GM23248 (cell line): ENCODE measurements around the gene CARS1. TPM values are rescaled to one million over a fixed set of nuclear protein-coding genes. Genes with fewer than 3 reads are reported as not detected.

Experiments used
- DNase-seq: peaks from one replicate; pipeline ENCODE4 v3.0.0-alpha.2; 2015
- H2AFZ ChIP-seq: fragments of 200-600 bp; sonication (generic); 2 replicates; pipeline ENCODE4 v1.6.1; 2016; ENCODE audit warnings: antibody characterized with exemption
- H3F3A ChIP-seq: fragments of 200-600 bp; sonication (generic); 2 replicates; pipeline ENCODE4 v1.6.1; 2016; ENCODE audit warnings: mild to moderate bottlenecking, antibody characterized with exemption, mixed run types; ENCODE audit not compliant: insufficient read depth
- H3K27ac ChIP-seq: fragments of 200-600 bp; sonication (generic); 2 replicates; pipeline ENCODE4 v1.5.1; 2016; ENCODE audit warnings: mild to moderate bottlenecking
- H3K27me3 ChIP-seq: fragments of 200-600 bp; sonication (generic); replicated peaks from 2 replicates; pipeline ENCODE4 v1.6.1; 2016; ENCODE audit warnings: mild to moderate bottlenecking; ENCODE audit not compliant: insufficient read depth
- H3K36me3 ChIP-seq: fragments of 200-600 bp; sonication (generic); 2 replicates; pipeline ENCODE4 v1.6.1; 2016; ENCODE audit warnings: low read depth, mild to moderate bottlenecking
- H3K4me1 ChIP-seq: fragments of 200-600 bp; sonication (generic); 2 replicates; pipeline ENCODE4 v1.6.1; 2016; ENCODE audit warnings: mild to moderate bottlenecking; ENCODE audit not compliant: insufficient read depth
- H3K4me2 ChIP-seq: fragments of 200-600 bp; sonication (generic); one replicate; pipeline ENCODE4 v1.6.1; 2016; ENCODE audit warnings: mild to moderate bottlenecking; ENCODE audit not compliant: unreplicated experiment
- H3K4me3 ChIP-seq: fragments of 200-600 bp; sonication (generic); 2 replicates; pipeline ENCODE4 v1.5.1; 2016; ENCODE audit warnings: mild to moderate bottlenecking
- H3K79me2 ChIP-seq: fragments of 200-600 bp; sonication (generic); 2 replicates; pipeline ENCODE4 v1.6.1; 2016; ENCODE audit warnings: mild to moderate bottlenecking; ENCODE audit not compliant: insufficient read depth
- H3K9ac ChIP-seq: fragments of 200-600 bp; sonication (generic); 2 replicates; pipeline ENCODE4 v1.6.1; 2016; ENCODE audit warnings: mild to moderate bottlenecking
- H3K9me2 ChIP-seq: fragments of 200-600 bp; sonication (generic); 2 replicates; pipeline ENCODE4 v1.6.1; 2016; ENCODE audit warnings: mixed run types, mild to moderate bottlenecking, moderate library complexity; ENCODE audit not compliant: insufficient read depth
- H3K9me3 ChIP-seq: fragments of 200-600 bp; sonication (generic); one replicate; pipeline ENCODE4 v1.6.1; 2017; ENCODE audit warnings: low read depth
- H4K20me1 ChIP-seq: fragments of 200-600 bp; sonication (generic); 2 replicates; pipeline ENCODE4 v1.6.0; 2016; ENCODE audit not compliant: insufficient read depth
- EZH2 ChIP-seq: fragments of 200-600 bp; sonication (generic); IDR thresholded peaks from 2 replicates; pipeline ENCODE4 v1.6.1; 2018; ENCODE audit warnings: antibody characterized with exemption, mild to moderate bottlenecking; ENCODE audit not compliant: insufficient read depth, poor library complexity, severe bottlenecking
- EZH2phosphoT487 ChIP-seq: fragments of 200-600 bp; sonication (generic); IDR thresholded peaks from 2 replicates; pipeline ENCODE4 v1.6.1; 2018; ENCODE audit warnings: antibody characterized with exemption, moderate library complexity, mild to moderate bottlenecking, low read depth; ENCODE audit not compliant: insufficient read depth
- WGBS, 2 experiments: methylation state at CpG; one replicate each; pipeline ENCODE4 v1.1.6; 2015 to 2017; ENCODE audit warnings: low lambda C conversion rate in 2 of 2, low coverage in 1 of 2; ENCODE audit errors: missing lambda C conversion rate in 2 of 2; 5-methylcytosine and 5-hydroxymethylcytosine counted together
- in situ Hi-C: fragments of 300-500 bp; cut with MboI; formaldehyde crosslinking; loops from 2 replicates; pipeline ENCODE4 v1.15.0; 2020
- polyA plus RNA-seq: library from polyadenylated mRNA; unstranded; fragments of >200 nt; fragmentation: Nextera tagmentation; extraction: Ambion mirVana; gene quantifications from 2 replicates; pipeline ENCODE4 v1.2.1, GENCODE V29; 2016
- small RNA-seq: library from RNA; depleted of rRNA; stranded (forward); fragments of <200 nt; gene quantifications from one replicate; pipeline ENCODE3, GENCODE V24; 2014; ENCODE audit warnings: low read depth, low replicate concordance
- total RNA-seq: library from RNA; depleted of rRNA; stranded (reverse); fragments of >200 nt; shearing (Covaris generic); gene quantifications from 2 replicates; pipeline ENCODE4 v1.2.3, GENCODE V29; 2014; rRNA removed

CARS1 gene
- total and polyA plus RNA-seq, 2 experiments from 2014 or later: 111 to 115 TPM

- Histone ChIP-seq H4K20me1 (no peaks in the 10 kb centered on the region), H3K9me2 (no peaks in the 10 kb centered on the region), H3K27ac (no peak overlapping the region), H3F3A (peaks cover 32% of the 10 kb centered on the region), H3K9me3 (no peaks in the 10 kb centered on the region), H3K4me1 (peaks cover 14% of the 10 kb centered on the region), H3K9ac (no peak overlapping the region), H3K36me3 (peaks cover 49% of the 10 kb centered on the region), H3K4me3 (no peak overlapping the region), H3K79me2 (peaks cover 24% of the 10 kb centered on the region), H3K4me2 (no peak overlapping the region), H2AFZ (no peak overlapping the region), H3K27me3 (no peaks in the 10 kb centered on the region)
- DNase-seq: no peak
- in situ Hi-C loops: no loop called here
- TF ChIP-seq EZH2phosphoT487: no peak
- TF ChIP-seq EZH2: no peak
- 84 to 85% methylated on average over 6 of the region's 6 CpGs for WGBS, 2 experiments
Measured at GRCh38 chr11:2955906-2956476, 101.2 kb downstream of the CARS1 start.

- no peaks in the 10 kb centered on the region for H4K20me1 ChIP-seq
- H3K4me2 ChIP-seq: no peak overlapping the region
- peaks cover 50% of the 10 kb centered on the region for H3K36me3 ChIP-seq
- peaks cover 32% of the 10 kb centered on the region for H3K79me2 ChIP-seq
- TF ChIP-seq EZH2phosphoT487 (no peak), EZH2 (no peak)
- no peak overlapping the region for H2AFZ ChIP-seq
- no peak overlapping the region for H3K27ac ChIP-seq
- H3K4me1 ChIP-seq: peaks cover 19% of the 10 kb centered on the region
- H3K27me3 ChIP-seq: no peaks in the 10 kb centered on the region
- WGBS, 2 experiments: 96 to 99% methylated on average over 6 of the region's 6 CpGs
- H3K9ac ChIP-seq: no peak overlapping the region
- H3F3A ChIP-seq: peaks cover 36% of the 10 kb centered on the region
- no peak for DNase-seq
- no peaks in the 10 kb centered on the region for H3K9me3 ChIP-seq
- H3K4me3 ChIP-seq: no peak overlapping the region
- in situ Hi-C loops: no loop called here
- no peaks in the 10 kb centered on the region for H3K9me2 ChIP-seq
Measured at GRCh38 chr11:2954263-2954662, 103.0 kb downstream of the CARS1 start.

- Histone ChIP-seq H3K36me3 (peaks cover 37% of the 10 kb centered on the region), H3K4me3 (no peak overlapping the region), H2AFZ (no peak overlapping the region), H3F3A (peaks cover 36% of the 10 kb centered on the region), H4K20me1 (no peaks in the 10 kb centered on the region), H3K9ac (no peak overlapping the region), H3K9me3 (no peaks in the 10 kb centered on the region), H3K27ac (peak overlapping the region; percentile 44), H3K9me2 (no peaks in the 10 kb centered on the region), H3K27me3 (no peaks in the 10 kb centered on the region), H3K79me2 (peaks cover 33% of the 10 kb centered on the region; the same call in 1 of the 2 replicates), H3K4me2 (no peak overlapping the region), H3K4me1 (peaks cover 19% of the 10 kb centered on the region)
- TF ChIP-seq EZH2 (no peak), EZH2phosphoT487 (no peak)
- WGBS, 2 experiments: 97 to 98% methylated on average over 6 of the region's 6 CpGs
- DNase-seq: no peak
- in situ Hi-C loops: no loop called here
Measured at GRCh38 chr11:2952290-2952689, 104.9 kb downstream of the CARS1 start.

- Histone ChIP-seq H3K9ac (no peak overlapping the region), H3K27ac (peak overlapping the region; percentile 44), H3K9me2 (no peaks in the 10 kb centered on the region), H2AFZ (no peak overlapping the region), H3K4me1 (peaks cover 22% of the 10 kb centered on the region), H3K9me3 (no peaks in the 10 kb centered on the region), H3K4me3 (no peak overlapping the region), H3K79me2 (peaks cover 36% of the 10 kb centered on the region; the same call in 1 of the 2 replicates), H4K20me1 (no peaks in the 10 kb centered on the region), H3K36me3 (peaks cover 30% of the 10 kb centered on the region; the same call in 1 of the 2 replicates), H3F3A (peaks cover 40% of the 10 kb centered on the region), H3K4me2 (peak overlapping the region; percentile 33), H3K27me3 (no peaks in the 10 kb centered on the region)
- 60 to 62% methylated on average over 9 of the region's 9 CpGs for WGBS, 2 experiments
- TF ChIP-seq EZH2 (no peak), EZH2phosphoT487 (no peak)
- in situ Hi-C loops: no loop called here
- peak; percentile 75 for DNase-seq
Measured at GRCh38 chr11:2951231-2952110, 105.8 kb downstream of the CARS1 start.

Small RNA genes lying within 50 kb of the gene (small RNA-seq; reads per million reads assigned to genes)
- not detected for gene RNU1-91P
- gene SNORA54: 0.37 reads per million

Other genes with a start within 250 kb of the CARS1 start
- gene CDKN1C, start 171.6 kb downstream of the CARS1 start, total RNA-seq: 0.43 TPM in 1 of 2 replicates, not detected in the other
- gene CDKN1C, start 171.6 kb downstream of the CARS1 start, polyA plus RNA-seq: 0.38 and 1.2 TPM in 2 replicates
- 11.7 and 16.8 TPM in 2 replicates for gene PHLDA2, start 128.0 kb downstream of the CARS1 start, total RNA-seq
- 64.4 and 66.0 TPM in 2 replicates for gene PHLDA2, start 128.0 kb downstream of the CARS1 start, polyA plus RNA-seq
- gene NAP1L4, start 65.1 kb downstream of the CARS1 start, total RNA-seq: 57.4 and 68.8 TPM in 2 replicates
- 121 and 122 TPM in 2 replicates for gene NAP1L4, start 65.1 kb downstream of the CARS1 start, polyA plus RNA-seq
- 47.6 and 57.6 TPM in 2 replicates for gene OSBPL5, start 107.9 kb upstream of the CARS1 start, total RNA-seq
- gene OSBPL5, start 107.9 kb upstream of the CARS1 start, polyA plus RNA-seq: 25.3 and 27.9 TPM in 2 replicates
- not detected in 2 replicates for gene MRGPRG, start 161.4 kb upstream of the CARS1 start, total RNA-seq
- gene MRGPRG, start 161.4 kb upstream of the CARS1 start, polyA plus RNA-seq: not detected in 2 replicates
- not detected in 2 replicates for gene MRGPRE, start 175.0 kb upstream of the CARS1 start, total RNA-seq
- not detected in 2 replicates for gene MRGPRE, start 175.0 kb upstream of the CARS1 start, polyA plus RNA-seq